Endothelial cell of umbilical vein (primary cell): Measurements from ENCODE around the gene SAMD1.
A peak's percentile ranks its signal among the peaks of the same experiment; 100 is the strongest.

Source experiments
- CTCF ChIP-seq, 2 donors: IDR thresholded peaks; 1 replicate in 1 of 2; 2 replicates in 1 of 2; pipeline ENCODE4 v1.5.1; 2011; ENCODE audit warnings: low read length in 2 of 2, mild to moderate bottlenecking in 2 of 2, moderate library complexity in 2 of 2, control low read depth in 1 of 2, inconsistent platforms in 1 of 2, low read depth in 1 of 2; ENCODE audit not compliant: insufficient read depth in 1 of 2; ENCODE audit errors: extremely low read depth in 1 of 2
- EZH2 ChIP-seq: IDR thresholded peaks from 2 replicates; pipeline ENCODE4 v1.6.1; 2012; ENCODE audit warnings: borderline replicate concordance, low read depth, mild to moderate bottlenecking, moderate library complexity, low read length, inconsistent platforms; ENCODE audit not compliant: severe bottlenecking
- MYC ChIP-seq: IDR thresholded peaks from one replicate; pipeline ENCODE4 v1.6.1; 2011; ENCODE audit warnings: mild to moderate bottlenecking, low read depth, low read length
- POLR2A ChIP-seq: IDR thresholded peaks from 2 replicates; pipeline ENCODE4 v1.6.1; 2012; ENCODE audit warnings: low read depth, mild to moderate bottlenecking, control low read depth, low read length
- POLR2AphosphoS5 ChIP-seq: IDR thresholded peaks from 2 replicates; pipeline ENCODE4 v1.6.1; 2012; ENCODE audit warnings: low read depth, mild to moderate bottlenecking, control low read depth, low read length, moderate library complexity; ENCODE audit not compliant: insufficient read depth

GRCh38 chr19:14097532-14098151, 7.1 kb upstream of the SAMD1 start:
- peak in 1 of 2 donors; percentile 16 for TF ChIP-seq CTCF (IDR thresholded peaks at IDR 0.05; ENCODE audit: extremely low read depth in 1 of 2, insufficient read depth in 1 of 2, low read depth in 1 of 2, low read length in 2 of 2)
- no peak for TF ChIP-seq POLR2AphosphoS5
- no peak for TF ChIP-seq POLR2A
- no peak for TF ChIP-seq EZH2
- TF ChIP-seq MYC = no peak
